ENCODE results near the gene ZNF148.

DNA sequence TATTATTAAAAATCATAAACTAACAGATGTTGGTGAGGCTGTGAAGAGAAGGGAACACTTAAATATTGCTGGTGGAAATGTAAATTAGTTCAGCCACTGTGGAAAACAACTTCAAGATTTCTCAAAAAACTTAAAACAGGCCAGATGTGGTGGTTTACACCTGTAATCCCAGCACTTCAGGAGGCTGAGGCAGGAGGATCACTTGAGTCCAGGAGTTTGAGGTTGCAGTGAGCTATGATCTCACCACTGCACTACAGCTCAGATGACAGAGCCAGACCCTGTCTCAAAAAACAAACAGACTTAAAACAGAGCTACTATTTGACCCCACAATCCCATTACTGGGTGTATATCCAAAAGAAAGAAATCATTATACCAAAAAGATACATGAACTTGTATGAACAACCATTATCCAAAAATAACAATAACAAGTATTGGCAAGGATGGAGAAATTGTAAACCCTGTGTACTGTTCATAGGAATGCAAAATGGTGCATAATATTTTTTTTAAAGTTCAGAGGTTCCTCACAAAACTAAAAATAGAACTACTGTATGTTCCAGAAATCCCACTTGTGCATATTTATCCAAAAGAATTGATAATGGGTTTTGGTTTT, 25.5 kb downstream of the ZNF148 start:
- TF ChIP-seq, protein P1, sequence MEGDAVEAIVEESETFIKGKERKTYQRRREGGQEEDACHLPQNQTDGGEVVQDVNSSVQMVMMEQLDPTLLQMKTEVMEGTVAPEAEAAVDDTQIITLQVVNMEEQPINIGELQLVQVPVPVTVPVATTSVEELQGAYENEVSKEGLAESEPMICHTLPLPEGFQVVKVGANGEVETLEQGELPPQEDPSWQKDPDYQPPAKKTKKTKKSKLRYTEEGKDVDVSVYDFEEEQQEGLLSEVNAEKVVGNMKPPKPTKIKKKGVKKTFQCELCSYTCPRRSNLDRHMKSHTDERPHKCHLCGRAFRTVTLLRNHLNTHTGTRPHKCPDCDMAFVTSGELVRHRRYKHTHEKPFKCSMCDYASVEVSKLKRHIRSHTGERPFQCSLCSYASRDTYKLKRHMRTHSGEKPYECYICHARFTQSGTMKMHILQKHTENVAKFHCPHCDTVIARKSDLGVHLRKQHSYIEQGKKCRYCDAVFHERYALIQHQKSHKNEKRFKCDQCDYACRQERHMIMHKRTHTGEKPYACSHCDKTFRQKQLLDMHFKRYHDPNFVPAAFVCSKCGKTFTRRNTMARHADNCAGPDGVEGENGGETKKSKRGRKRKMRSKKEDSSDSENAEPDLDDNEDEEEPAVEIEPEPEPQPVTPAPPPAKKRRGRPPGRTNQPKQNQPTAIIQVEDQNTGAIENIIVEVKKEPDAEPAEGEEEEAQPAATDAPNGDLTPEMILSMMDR (conservative IDR thresholded peaks at IDR 0.05) = no peak
- no peak for TF ChIP-seq ZFX (IDR thresholded peaks at IDR 0.05)

Data from C4-2B (cell line).